H54 (cell line): Measurements from ENCODE around the gene VSIG10.

Experiments used
- DNase-seq: peaks from one replicate; pipeline ENCODE4 v3.0.0; 2011; ENCODE audit warnings: low spot score, mixed read lengths; ENCODE audit not compliant: insufficient read length
- FAIRE-seq: peaks from 3 replicates; lab custom pipeline; 2011; peaks lifted over from hg19 to GRCh38; lab: Jason Lieb, UNC
- POLR2A ChIP-seq: IDR thresholded peaks from 2 replicates; pipeline ENCODE4 v1.6.1; 2011; ENCODE audit warnings: low read depth, mild to moderate bottlenecking, low read length

VSIG10 gene

DNA sequence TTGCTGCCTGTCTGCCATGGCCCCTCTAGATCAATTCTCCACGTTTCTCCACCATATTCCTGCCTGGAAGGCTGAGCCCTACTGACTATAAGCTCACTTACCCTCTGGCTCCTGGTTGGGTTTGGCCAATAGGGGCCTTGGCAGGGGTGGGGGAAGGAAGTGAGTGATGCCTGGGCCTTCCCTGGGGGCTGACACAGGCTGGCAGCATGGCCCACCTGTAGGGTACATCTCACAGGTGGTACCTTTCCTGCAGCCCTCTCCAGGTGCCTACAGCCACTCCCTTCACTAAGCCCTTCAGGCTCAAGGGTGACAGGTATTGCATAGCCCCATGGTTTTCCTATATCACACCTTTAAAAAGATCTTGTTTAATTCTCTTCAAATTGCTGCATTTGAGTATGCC lies 83.8 kb downstream of the VSIG10 start:
- no peak for FAIRE-seq
- DNase-seq = no peak
- TF ChIP-seq POLR2A = no peak

DNA sequence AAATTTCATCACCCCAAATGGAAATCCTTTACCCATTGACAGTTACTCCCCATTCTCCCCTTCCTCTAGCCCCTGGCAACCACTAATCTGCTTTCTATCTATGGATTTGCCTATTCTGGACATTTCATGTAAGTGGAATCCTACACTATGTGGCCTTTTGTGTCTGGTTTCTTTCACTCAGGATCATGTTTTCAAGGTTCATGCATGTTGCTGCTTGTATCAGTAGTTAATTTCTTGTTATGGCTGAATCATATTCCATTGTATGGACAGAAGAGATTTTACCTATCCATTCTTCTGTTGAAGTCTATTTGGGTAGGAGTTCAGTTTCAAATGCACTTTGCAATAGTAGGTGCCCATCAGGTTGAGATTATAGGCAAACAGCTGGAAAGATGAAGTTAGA lies 85.9 kb downstream of the VSIG10 start:
- TF ChIP-seq POLR2A = no peak
- no peak for DNase-seq
- no peak for FAIRE-seq

DNA sequence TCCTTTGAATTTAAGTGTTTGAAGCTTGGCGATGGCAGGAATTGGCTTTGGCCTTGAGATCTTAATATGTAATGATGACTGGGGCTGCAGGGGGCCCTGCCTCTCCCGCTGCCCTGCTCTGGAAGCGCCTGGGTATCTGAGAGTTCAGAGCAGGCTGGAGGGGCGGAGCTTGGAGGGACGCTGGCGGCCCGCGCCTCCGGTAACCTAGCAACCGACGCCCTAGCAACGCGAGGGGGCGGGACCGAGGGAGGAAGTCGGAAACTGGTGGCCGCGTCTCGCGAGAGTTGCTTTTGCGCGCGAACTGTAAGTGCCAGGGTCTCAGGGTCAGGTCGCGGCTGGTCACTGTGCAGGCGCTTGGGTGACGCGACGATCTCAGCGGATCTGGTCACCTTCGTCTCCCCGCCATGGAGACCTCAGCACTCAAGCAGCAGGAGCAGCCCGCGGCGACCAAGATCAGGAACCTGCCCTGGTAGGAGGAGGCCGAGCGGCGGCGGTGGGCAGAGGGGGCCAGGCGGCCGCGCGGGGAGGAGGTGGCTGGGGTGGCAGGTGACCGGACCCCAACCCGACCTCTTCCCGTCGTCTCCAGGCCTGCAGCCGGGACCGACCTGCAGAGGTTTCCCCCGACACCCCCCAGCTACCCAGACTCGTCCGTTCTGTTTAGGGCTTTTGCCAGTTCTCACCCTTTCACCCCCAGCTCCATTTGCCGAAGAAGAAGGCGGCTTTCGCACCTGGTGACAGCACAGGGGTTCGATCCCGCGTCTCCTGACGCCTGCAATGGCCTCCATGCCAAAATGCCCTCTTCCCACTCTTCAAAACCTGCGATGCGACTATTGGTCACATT lies 87.2 kb downstream of the VSIG10 start, which contains the start of gene RFC5:
RFC5 (plus strand) TSS at position 280 of the 841 bp plus-strand sequence; CDS start at position 405, 125 bp downstream.
- DNase-seq = peak; percentile 94
- peak; percentile 56 for TF ChIP-seq POLR2A
- peak; percentile 78 for FAIRE-seq

DNA sequence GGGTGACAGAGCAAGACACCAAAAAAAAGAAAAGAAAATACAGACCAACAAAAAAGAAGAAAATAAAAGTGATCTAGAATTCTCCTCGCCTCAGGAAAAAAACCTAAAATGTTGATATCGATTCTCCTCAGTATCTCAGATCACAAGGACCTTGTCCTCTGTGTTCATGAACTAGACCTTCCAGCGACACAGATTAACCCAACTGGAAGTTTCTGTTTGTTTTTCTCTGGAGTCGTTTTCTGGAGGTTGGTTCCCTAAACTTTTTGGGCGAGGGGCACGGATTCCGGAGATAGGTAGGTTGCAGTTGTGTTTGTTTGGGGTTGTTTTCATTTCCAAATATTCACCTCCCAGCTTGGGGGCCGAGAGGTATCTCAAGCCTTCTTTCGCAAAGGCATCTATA lies 87.9 kb downstream of the VSIG10 start:
- TF ChIP-seq POLR2A = no peak
- FAIRE-seq = no peak
- no peak for DNase-seq

DNA sequence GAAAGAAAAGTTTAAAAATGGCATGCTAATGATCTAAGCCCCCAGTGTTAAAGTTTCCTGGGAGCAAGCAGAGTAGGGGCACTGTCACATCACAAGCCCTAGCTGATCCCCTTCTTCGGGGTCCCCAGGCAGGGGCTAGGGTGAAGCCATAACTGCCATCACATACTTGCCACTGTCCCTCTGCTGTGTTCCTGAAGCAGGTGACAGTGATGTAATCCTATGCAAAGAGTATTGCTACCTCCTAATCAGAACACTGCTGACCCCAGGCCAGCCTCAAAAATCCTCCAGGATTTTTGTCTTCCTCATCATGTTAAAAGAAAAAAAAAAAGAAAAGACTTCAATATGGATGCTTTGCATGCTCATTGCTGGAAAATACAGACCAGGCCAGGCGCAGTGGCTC lies 88.5 kb downstream of the VSIG10 start:
- FAIRE-seq = no peak
- no peak for TF ChIP-seq POLR2A

More for the DNA sequence above, 88.5 kb downstream of the VSIG10 start:
- DNase-seq = no peak
